GM23338 (cell line): ENCODE measurements around the gene RBM7.

Experiments used
- CTCF ChIP-seq, 2 experiments: fragments of 200-600 bp in 1 of 2; sonication (generic) in 1 of 2; conservative IDR thresholded peaks; 2 replicates each; pipeline versions ENCODE4 v1.5.1 to v1.6.1; 2016 to 2017; ENCODE audit warnings: antibody characterized with exemption in 2 of 2, low read depth in 2 of 2, mild to moderate bottlenecking in 2 of 2, moderate library complexity in 1 of 2
- REST ChIP-seq: IDR thresholded peaks from one replicate; pipeline ENCODE4 v1.6.1; 2018; ENCODE audit warnings: antibody characterized with exemption; ENCODE audit not compliant: unreplicated experiment

GRCh38 chr11:114377612-114378267 is 22.7 kb upstream of the RBM7 start:
- TF ChIP-seq CTCF (conservative IDR thresholded peaks at IDR 0.05; ENCODE audit: low read depth in 2 of 2) = no peak
- TF ChIP-seq REST = no peak
